ENCODE results near the gene CUL4A.

CUL4A gene

DNA sequence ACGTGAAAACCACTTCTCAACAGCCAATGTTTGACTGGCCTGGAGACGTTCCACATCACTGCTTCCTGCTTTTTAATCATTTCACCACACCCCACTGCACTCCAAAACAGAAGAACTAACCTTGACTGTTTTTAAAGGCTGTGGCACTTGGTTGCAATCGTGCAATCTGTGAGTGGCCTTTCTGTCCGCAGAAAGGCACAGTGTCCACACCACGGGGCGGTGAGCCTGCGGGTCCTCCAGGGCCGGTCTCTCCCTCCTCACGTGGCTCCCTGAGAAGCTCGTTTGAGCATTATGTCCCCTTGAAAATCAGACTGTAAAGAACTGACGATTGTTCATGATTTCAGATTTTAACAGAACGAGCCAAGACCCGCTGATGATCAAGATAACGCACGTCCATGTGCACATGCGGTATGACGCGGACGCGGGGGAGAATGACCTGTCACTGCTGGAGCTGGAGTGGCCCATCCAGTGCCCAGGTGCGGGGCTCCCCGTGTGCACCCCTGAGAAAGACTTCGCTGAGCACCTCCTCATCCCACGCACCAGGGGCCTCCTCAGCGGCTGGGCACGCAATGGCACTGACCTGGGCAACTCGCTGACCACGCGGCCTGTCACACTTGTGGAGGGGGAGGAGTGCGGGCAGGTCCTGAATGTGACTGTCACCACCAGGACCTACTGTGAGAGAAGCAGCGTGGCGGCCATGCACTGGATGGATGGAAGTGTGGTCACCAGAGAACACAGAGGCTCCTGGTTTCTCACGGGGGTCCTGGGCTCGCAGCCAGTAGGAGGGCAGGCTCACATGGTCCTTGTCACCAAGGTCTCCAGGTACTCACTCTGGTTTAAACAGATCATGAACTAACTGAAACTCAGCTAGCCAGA, 37.9 kb upstream of the CUL4A start:
- Histone ChIP-seq H3K9me3 (ENCODE audit: insufficient read depth, low read length) (no peaks in the 10 kb centered on the region), H3K36me3 (ENCODE audit: insufficient read depth, insufficient read length, low read length) (peaks cover 75% of the 10 kb centered on the region), H3K9ac (ENCODE audit: insufficient read length, low read depth) (no peak overlapping the region), H3K27me3 (ENCODE audit: insufficient read depth, insufficient read length) (no peaks in the 10 kb centered on the region), H3K4me3 (ENCODE audit: insufficient read length, low read depth) (no peak overlapping the region), H3K4me1 (ENCODE audit: insufficient read depth, insufficient read length) (no peaks in the 10 kb centered on the region)
- no peak for DNase-seq (ENCODE audit: low read depth, low spot score)
- TF ChIP-seq SUZ12 (IDR thresholded peaks at IDR 0.05; ENCODE audit: extremely low read depth, insufficient read depth, insufficient read length) (no peak), ZNF274 (IDR thresholded peaks at IDR 0.05; ENCODE audit: low read depth, low read length) (no peak), YY1 (IDR thresholded peaks at IDR 0.05; ENCODE audit: insufficient read depth, insufficient read length) (no peak)

DNA sequence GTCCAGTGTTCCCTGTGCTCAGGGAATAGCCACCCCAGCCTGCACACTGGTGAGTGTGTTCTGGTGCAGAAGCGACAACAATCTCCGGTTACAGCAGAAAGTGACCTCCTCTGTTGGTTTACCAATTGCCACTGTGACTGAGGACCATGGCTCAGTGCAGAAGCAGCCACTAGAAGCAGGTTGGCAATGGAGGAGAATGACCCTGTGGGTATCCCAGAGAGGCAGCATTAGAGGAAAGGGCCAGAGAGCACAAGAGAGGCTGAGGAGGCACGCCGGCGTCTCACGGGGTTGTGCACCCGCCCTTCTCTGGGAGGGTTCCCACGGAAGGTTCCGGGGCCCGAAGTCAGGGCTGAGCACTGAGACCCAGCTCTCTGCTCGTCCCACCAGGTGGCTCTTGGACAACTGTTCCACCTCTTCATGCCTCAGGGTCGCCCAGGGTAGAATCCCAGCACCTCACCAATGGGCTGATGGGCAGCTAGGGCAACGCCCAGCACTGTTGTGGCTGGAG, 36.9 kb upstream of the CUL4A start:
- no peak for DNase-seq (ENCODE audit: low read depth, low spot score)
- Histone ChIP-seq H3K27me3 (ENCODE audit: insufficient read depth, insufficient read length) (no peaks in the 10 kb centered on the region), H3K9me3 (ENCODE audit: insufficient read depth, low read length) (no peaks in the 10 kb centered on the region), H3K36me3 (ENCODE audit: insufficient read depth, insufficient read length, low read length) (peaks cover 77% of the 10 kb centered on the region), H3K9ac (ENCODE audit: insufficient read length, low read depth) (no peak overlapping the region), H3K4me3 (ENCODE audit: insufficient read length, low read depth) (no peak overlapping the region), H3K4me1 (ENCODE audit: insufficient read depth, insufficient read length) (no peaks in the 10 kb centered on the region)
- TF ChIP-seq ZNF274 (IDR thresholded peaks at IDR 0.05; ENCODE audit: low read depth, low read length) (no peak), YY1 (IDR thresholded peaks at IDR 0.05; ENCODE audit: insufficient read depth, insufficient read length) (no peak), SUZ12 (IDR thresholded peaks at IDR 0.05; ENCODE audit: extremely low read depth, insufficient read depth, insufficient read length) (no peak)

DNA sequence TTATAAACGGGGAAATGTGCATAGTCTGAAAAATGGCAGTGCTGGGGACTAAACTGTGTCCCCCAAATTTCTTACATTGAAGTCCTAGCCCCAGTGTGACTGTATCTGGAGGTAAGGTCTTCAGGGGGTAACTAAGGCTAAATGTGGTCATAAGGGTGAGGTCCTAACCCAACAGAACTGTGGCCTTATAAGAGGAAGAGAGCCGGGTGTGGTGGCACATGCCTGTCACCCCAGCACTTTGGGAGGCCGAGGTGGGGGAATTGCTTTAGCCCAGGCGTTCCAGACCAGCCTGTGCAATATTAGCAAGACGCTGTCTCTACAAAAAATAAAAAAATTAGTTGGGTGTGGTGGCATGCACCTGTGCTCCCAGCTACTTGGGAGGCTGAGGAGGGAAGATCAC, 33.1 kb upstream of the CUL4A start:
- no peak overlapping the region for H3K9ac ChIP-seq (ENCODE audit: insufficient read length, low read depth)
- DNase-seq (ENCODE audit: low read depth, low spot score), result no peak
- H3K4me3 ChIP-seq (ENCODE audit: insufficient read length, low read depth), result no peak overlapping the region
- no peak for TF ChIP-seq ZNF274 (IDR thresholded peaks at IDR 0.05; ENCODE audit: low read depth, low read length)
- no peak for TF ChIP-seq SUZ12 (IDR thresholded peaks at IDR 0.05; ENCODE audit: extremely low read depth, insufficient read depth, insufficient read length)
- no peak for TF ChIP-seq YY1 (IDR thresholded peaks at IDR 0.05; ENCODE audit: insufficient read depth, insufficient read length)
- H3K4me1 ChIP-seq (ENCODE audit: insufficient read depth, insufficient read length), result no peaks in the 10 kb centered on the region
- H3K9me3 ChIP-seq (ENCODE audit: insufficient read depth, low read length), result no peaks in the 10 kb centered on the region
- H3K27me3 ChIP-seq (ENCODE audit: insufficient read depth, insufficient read length), result no peaks in the 10 kb centered on the region
- H3K36me3 ChIP-seq (ENCODE audit: insufficient read depth, insufficient read length, low read length), result peaks cover 88% of the 10 kb centered on the region

DNA sequence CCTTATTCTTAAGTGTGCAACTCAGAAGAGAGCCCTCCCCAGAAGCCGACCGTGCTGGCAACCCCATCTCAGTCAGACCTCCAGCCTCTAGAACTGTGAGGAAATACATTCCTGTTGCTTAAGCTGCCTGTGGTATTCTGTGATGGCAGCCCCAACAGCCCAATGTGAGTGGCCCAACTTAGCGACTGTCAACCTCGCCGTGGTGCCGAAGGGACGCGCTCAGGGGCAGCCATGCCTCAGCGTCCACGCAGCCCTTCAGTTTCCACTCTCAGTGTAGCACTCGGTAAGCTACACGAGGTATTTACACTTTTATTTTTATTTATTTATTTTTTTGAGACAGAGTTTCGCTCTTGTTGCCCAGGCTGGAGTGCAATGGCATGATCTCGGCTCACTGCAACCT, 32.6 kb upstream of the CUL4A start:
- no peak overlapping the region for H3K4me3 ChIP-seq (ENCODE audit: insufficient read length, low read depth)
- H3K9ac ChIP-seq (ENCODE audit: insufficient read length, low read depth), result no peak overlapping the region
- no peak for DNase-seq (ENCODE audit: low read depth, low spot score)
- H3K4me1 ChIP-seq (ENCODE audit: insufficient read depth, insufficient read length), result no peaks in the 10 kb centered on the region
- no peaks in the 10 kb centered on the region for H3K9me3 ChIP-seq (ENCODE audit: insufficient read depth, low read length)
- TF ChIP-seq SUZ12 (IDR thresholded peaks at IDR 0.05; ENCODE audit: extremely low read depth, insufficient read depth, insufficient read length) (no peak), ZNF274 (IDR thresholded peaks at IDR 0.05; ENCODE audit: low read depth, low read length) (no peak), YY1 (IDR thresholded peaks at IDR 0.05; ENCODE audit: insufficient read depth, insufficient read length) (no peak)
- H3K27me3 ChIP-seq (ENCODE audit: insufficient read depth, insufficient read length), result no peaks in the 10 kb centered on the region
- peaks cover 88% of the 10 kb centered on the region for H3K36me3 ChIP-seq (ENCODE audit: insufficient read depth, insufficient read length, low read length)

DNA sequence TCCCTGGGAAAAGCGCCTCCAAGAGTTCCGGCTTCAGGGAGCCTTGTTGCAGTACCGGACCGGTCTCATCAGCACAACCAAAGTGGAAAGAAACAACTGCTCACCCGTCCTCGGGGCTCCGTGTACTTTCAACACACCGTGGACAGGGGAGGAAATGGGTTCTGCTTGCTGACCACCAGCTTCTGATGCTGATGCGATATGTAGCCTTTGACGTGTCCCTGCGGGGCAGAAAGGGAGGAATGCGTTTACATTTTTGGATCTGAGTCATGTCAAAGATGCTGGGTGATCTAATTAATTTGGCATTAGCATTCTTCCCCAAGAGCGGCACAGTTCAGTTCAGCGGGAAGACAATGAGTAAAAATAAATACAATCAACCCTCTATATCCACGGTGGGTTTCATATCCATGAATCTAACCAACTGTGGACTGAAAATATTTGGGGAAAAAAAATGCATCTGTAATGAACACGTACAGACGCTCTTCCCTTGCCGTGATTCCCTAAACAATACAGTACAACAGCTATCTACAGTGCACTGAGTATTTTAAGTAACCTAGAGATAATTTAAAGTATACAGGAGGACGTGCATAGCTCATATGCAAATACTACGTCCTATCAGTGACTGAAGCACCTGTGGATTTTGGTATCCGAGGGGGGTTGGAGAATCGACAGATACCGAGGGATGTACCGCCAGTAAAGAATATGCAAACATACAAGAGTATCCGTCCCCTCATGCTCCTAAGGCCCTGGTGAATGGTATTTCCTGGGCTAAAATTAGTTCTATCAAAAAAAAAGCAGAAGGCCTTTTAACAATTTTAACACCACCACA, 31.1 kb upstream of the CUL4A start:
- DNase-seq (ENCODE audit: low read depth, low spot score), result no peak
- H3K9me3 ChIP-seq (ENCODE audit: insufficient read depth, low read length), result no peaks in the 10 kb centered on the region
- H3K36me3 ChIP-seq (ENCODE audit: insufficient read depth, insufficient read length, low read length), result peaks cover 84% of the 10 kb centered on the region
- no peaks in the 10 kb centered on the region for H3K4me1 ChIP-seq (ENCODE audit: insufficient read depth, insufficient read length)
- H3K27me3 ChIP-seq (ENCODE audit: insufficient read depth, insufficient read length), result no peaks in the 10 kb centered on the region
- H3K4me3 ChIP-seq (ENCODE audit: insufficient read length, low read depth), result no peak overlapping the region
- no peak overlapping the region for H3K9ac ChIP-seq (ENCODE audit: insufficient read length, low read depth)
- TF ChIP-seq SUZ12 (IDR thresholded peaks at IDR 0.05; ENCODE audit: extremely low read depth, insufficient read depth, insufficient read length) (no peak), ZNF274 (IDR thresholded peaks at IDR 0.05; ENCODE audit: low read depth, low read length) (no peak), YY1 (IDR thresholded peaks at IDR 0.05; ENCODE audit: insufficient read depth, insufficient read length) (no peak)

GRCh38 chr13:113178896-113179167, 30.6 kb upstream of the CUL4A start:
- Histone ChIP-seq H3K9me3 (ENCODE audit: insufficient read depth, low read length) (no peaks in the 10 kb centered on the region), H3K9ac (ENCODE audit: insufficient read length, low read depth) (no peak overlapping the region), H3K27me3 (ENCODE audit: insufficient read depth, insufficient read length) (no peaks in the 10 kb centered on the region), H3K4me3 (ENCODE audit: insufficient read length, low read depth) (no peak overlapping the region), H3K4me1 (ENCODE audit: insufficient read depth, insufficient read length) (no peaks in the 10 kb centered on the region), H3K36me3 (ENCODE audit: insufficient read depth, insufficient read length, low read length) (peaks cover 88% of the 10 kb centered on the region)
- DNase-seq (ENCODE audit: low read depth, low spot score), result no peak
- TF ChIP-seq YY1 (IDR thresholded peaks at IDR 0.05; ENCODE audit: insufficient read depth, insufficient read length) (no peak), SUZ12 (IDR thresholded peaks at IDR 0.05; ENCODE audit: extremely low read depth, insufficient read depth, insufficient read length) (no peak)

All from NT2/D1 (cell line).